ENCODE measurements around the gene TLR10.

- TF ChIP-seq EZH2 (conservative IDR thresholded peaks at IDR 0.05; ENCODE audit: low read depth, low read length) (no peak), TFAP4 (IDR thresholded peaks at IDR 0.05; ENCODE audit: borderline replicate concordance, low read depth) (no peak)
These were observed 22.8 kb upstream of the TLR10 start for GRCh38 chr4:38805530-38806145.
